ENCODE data around the gene BRSK1.

DNA sequence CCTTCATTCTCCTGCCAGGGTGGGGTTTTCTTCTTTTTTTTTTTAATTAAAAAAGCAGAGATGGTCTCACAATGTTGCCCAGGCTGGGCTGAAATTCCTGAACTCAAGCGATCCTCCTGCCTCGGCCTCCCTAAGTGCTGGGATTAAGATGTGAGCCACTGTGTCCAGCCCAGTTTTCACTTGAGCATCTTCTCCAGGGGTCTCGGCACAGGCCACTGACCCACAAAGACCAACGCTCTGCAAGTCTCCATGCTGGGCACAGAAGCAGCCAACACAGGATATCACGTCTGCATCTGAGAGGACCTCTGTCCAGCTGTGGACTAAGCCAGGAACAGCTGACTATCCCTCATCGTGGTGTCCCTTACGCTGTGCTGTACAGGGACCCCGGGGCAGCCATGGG lies 45.8 kb upstream of the BRSK1 start:
- TF ChIP-seq POLR2A (IDR thresholded peaks at IDR 0.05; ENCODE audit: low read depth, low read length) = no peak
- no peak for TF ChIP-seq POU2F2 (IDR thresholded peaks at IDR 0.05; ENCODE audit: low read depth, low read length)

All from GM12891 (cell line).